ENCODE results near the gene BDKRB1.

DNA sequence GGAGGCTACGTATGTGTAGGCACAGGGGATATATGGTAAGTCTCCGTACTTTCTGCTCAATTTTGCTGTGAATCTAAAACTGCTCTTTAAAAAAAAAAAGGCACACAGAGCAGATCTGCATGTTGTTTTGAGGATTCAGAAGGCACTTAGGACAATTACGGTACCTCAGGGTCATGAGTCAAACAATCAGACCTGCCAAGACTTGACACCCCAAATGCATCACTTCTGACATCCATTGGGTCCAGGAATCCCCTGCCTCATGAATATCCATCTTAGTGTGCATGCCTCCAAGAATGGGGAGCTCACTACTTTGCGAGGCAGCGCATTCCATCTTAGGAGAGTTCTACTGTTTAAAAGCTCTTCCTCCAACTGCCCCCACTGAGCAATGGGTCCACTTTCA is 48.3 kb upstream of the BDKRB1 start:
- no peak for TF ChIP-seq POLR2AphosphoS5 (IDR thresholded peaks at IDR 0.05; ENCODE audit: low read depth, low read length)
- TF ChIP-seq TAF1 (IDR thresholded peaks at IDR 0.05; ENCODE audit: borderline replicate concordance, insufficient read depth, low read length) = no peak
- TF ChIP-seq, protein P1, sequence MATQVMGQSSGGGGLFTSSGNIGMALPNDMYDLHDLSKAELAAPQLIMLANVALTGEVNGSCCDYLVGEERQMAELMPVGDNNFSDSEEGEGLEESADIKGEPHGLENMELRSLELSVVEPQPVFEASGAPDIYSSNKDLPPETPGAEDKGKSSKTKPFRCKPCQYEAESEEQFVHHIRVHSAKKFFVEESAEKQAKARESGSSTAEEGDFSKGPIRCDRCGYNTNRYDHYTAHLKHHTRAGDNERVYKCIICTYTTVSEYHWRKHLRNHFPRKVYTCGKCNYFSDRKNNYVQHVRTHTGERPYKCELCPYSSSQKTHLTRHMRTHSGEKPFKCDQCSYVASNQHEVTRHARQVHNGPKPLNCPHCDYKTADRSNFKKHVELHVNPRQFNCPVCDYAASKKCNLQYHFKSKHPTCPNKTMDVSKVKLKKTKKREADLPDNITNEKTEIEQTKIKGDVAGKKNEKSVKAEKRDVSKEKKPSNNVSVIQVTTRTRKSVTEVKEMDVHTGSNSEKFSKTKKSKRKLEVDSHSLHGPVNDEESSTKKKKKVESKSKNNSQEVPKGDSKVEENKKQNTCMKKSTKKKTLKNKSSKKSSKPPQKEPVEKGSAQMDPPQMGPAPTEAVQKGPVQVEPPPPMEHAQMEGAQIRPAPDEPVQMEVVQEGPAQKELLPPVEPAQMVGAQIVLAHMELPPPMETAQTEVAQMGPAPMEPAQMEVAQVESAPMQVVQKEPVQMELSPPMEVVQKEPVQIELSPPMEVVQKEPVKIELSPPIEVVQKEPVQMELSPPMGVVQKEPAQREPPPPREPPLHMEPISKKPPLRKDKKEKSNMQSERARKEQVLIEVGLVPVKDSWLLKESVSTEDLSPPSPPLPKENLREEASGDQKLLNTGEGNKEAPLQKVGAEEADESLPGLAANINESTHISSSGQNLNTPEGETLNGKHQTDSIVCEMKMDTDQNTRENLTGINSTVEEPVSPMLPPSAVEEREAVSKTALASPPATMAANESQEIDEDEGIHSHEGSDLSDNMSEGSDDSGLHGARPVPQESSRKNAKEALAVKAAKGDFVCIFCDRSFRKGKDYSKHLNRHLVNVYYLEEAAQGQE (IDR thresholded peaks at IDR 0.05; ENCODE audit: insufficient read depth in 1 of 2, low read depth in 2 of 2, low read length in 2 of 2) = no peak
- TF ChIP-seq SIN3A (IDR thresholded peaks at IDR 0.05; ENCODE audit: borderline replicate concordance, insufficient read depth, low read length) = no peak
- no peak for TF ChIP-seq FOXP2 (optimal IDR thresholded peaks at IDR 0.05; ENCODE audit: borderline replicate concordance, extremely low read depth, extremely low read length, insufficient read depth)

Measured in PFSK-1 (cell line).